Measurements from ENCODE around the gene LRRC8D.

GRCh38 chr1:89837036-89837481, 16.2 kb downstream of the LRRC8D start:
- no peak for TF ChIP-seq SMC3 (IDR thresholded peaks at IDR 0.05)
- TF ChIP-seq NR3C1 (IDR thresholded peaks at IDR 0.05): no peak
- no peak for TF ChIP-seq CTCF (IDR thresholded peaks at IDR 0.05)
- no peak for TF ChIP-seq USF2 (IDR thresholded peaks at IDR 0.05)
- no peak for TF ChIP-seq POLR2A (IDR thresholded peaks at IDR 0.05; ENCODE audit: low read length)
- TF ChIP-seq POLR2AphosphoS2 (conservative IDR thresholded peaks at IDR 0.05; ENCODE audit: low read length): no peak
- TF ChIP-seq RARB (CRISPR knock-in tag; IDR thresholded peaks at IDR 0.05): no peak
- no peak for TF ChIP-seq CHD4 (IDR thresholded peaks at IDR 0.05; ENCODE audit: borderline replicate concordance)
- TF ChIP-seq REST (IDR thresholded peaks at IDR 0.05): no peak
- no peak for TF ChIP-seq BCL3 (IDR thresholded peaks at IDR 0.05)
